KG1 (cell line): Measurements from ENCODE around the gene OR2D2.
"Not testable (repeated sequence)": the region's sequence is repeated elsewhere in the genome, so short reads cannot be mapped to it uniquely, and the experiment has no call there.

Experiments used
- DNase-seq: peaks from one replicate; lab custom pipeline; 2025; lab: John Stamatoyannopoulos, UW

The OR2D2 gene

DNA sequence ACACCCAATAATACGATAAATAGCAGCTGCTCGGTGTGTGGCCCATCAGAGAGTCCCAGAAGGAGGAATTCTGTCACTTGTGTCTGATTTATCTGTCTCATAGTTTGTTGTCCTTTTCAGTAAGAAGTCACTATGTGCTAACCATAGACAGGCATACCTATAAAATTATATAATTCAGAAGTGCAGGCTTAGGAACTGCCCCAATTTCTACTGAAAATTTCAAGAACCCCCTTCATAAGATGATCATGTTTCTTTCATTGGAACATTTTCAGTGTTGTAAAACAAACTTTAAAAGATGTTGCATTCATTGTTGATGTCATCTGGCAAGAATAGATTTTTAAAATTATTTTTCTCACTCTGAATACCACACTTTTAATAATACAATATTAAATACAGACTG, at the start of gene OR2D2:
Gene OR2D2 (minus strand): TSS at position 101 of the 400 bp plus-strand sequence. CDS start 0 bp downstream, at position 101.
- DNase-seq = no peak

- no peak for DNase-seq
These were observed 49.7 kb upstream of the OR2D2 start for GRCh38 chr11:6941970-6942369.

DNA sequence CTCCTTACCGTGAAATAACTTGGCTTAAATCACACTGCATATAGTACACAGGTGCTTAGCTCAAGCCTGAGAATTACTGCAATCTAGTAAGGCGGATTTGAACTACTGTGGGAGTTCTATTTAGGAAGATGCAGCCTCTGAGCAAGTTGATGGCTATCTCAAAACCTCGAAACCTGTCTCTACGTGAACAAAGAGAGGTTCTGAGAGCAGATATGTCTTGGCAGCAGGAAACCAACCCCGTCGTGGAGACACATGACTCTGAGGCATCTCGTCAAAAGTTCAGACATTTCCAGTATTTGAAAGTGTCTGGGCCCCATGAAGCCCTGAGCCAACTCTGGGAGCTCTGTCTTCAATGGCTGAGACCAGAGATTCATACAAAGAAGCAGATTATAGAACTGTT, 39.8 kb upstream of the OR2D2 start:
- no peak for DNase-seq

DNA sequence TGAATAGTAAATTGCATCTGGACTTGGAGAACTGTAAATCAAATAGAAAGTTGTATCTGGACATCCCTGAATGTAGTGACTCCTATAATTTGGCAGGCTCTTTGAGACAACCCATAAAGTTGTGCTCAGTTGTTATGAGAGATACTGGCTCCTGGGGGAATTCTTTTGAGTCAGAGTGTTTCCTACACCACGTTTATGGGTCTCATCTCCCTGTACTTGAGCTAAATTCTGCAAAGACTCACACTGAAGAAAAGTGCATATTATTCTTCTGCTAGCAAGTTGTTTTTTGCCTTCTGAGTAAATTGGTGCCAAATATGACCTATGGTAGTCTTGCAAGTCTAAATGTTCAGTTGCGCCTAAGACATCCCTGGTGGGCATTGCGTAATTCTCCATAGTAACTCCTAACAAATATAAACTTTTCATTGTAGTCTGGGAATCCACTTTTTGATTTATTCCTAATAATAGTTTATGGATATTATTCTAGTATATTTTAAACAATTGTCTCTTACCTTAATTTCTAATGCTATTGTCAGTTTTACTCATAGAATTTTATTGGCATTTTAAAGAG, 38.9 kb upstream of the OR2D2 start:
- DNase-seq = no peak

- DNase-seq = no peak
These were observed 36.6 kb upstream of the OR2D2 start for GRCh38 chr11:6928916-6929315.

DNA sequence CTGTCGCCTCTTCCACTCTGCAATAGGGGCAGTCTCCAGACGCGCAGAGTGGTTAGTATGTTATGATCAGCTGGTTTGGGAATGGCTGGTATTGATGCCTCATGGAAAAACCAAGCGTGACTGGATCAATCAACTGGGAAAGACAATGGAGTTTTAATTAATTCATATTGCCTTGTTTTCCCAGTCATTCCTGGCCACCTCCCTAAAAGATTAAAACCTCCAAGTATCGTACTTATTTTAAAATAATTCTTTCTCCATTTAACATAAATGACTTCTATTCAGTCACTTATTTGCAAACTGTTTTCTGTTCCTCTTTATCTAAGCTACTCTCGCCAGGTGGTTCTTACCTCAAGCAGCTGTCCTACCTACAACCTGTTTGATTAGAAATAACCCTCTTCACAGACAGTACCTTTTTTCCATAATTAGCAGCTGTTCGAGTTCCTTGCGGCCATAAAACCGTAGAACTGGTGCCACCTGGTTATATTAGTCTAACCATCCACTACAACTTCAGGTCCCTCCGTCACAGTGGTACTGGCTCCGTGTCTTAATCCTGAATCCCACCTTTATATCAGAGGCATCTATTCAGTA, 34.8 kb upstream of the OR2D2 start:
- DNase-seq = no peak

DNA sequence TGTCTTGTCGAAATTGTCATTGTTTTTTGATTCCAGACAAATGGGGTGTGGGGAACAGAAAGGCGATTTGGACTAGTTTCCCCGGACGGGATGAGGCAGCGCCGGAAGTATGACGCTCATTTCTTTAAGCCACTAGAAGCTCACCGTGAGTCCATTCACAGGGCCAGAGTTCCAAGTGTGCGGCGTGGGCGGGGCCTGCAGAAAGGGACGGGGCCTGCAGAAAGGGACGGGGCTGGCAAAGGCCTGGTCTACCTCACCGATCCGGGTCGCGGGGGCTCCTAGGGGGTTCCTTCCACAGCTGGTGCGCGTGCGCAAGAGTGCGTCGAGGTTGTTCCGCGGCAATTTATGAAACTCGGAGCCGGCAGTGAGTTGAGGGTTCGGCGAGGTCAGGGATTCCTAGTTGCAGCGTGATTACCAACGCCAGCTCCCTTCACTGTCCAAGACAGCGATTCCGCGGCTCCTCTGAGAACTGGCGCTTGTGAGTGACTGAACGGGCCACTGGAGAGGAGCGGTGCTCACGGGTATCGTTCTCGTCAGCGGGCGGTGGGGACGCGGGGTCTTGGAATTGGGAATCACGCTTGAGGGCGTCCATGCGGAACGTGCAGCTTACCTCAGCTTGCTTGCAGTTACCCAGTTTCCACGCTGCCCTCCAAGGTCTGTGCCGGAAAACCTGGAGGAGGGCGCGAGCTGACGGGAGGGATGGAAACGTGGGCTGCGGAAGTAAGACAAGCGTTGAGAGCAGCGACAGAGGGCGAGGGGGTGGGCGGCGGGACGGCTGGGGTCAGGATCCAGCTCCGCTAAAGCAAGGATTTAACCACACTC, 34.1 kb upstream of the OR2D2 start, which contains the start of gene ZNF215:
Gene ZNF215 (plus strand): TSS at position 219 of the 822 bp plus-strand sequence. CDS start 5,847 bp downstream, outside the sequence.
- DNase-seq = no peak

DNA sequence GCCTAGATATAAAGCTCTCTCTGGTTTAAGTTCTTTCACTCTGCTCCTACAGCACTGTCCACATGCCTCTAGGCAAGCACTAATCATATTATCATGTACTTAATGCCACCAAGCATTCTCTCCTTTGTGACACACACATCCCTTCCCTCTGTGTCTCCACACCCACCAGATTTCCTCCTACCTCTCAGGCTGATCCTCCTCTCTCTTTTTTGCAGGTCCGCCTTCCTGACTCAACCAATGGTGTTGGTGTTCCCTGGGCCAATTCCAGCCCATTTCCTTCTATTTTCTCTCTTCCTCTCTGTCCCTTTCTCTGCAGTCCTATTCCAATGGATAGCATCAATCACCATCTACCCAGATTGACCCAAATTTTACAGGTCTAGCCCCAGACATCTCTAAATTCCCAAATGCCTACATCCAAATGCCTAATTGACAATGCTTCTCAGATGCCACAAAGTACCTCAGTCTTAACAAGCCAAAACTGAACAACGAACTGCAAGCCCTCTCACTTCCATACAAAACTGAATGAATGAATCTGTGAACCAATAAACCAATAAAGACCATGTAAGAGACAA, 33.4 kb upstream of the OR2D2 start:
- no peak for DNase-seq

DNA sequence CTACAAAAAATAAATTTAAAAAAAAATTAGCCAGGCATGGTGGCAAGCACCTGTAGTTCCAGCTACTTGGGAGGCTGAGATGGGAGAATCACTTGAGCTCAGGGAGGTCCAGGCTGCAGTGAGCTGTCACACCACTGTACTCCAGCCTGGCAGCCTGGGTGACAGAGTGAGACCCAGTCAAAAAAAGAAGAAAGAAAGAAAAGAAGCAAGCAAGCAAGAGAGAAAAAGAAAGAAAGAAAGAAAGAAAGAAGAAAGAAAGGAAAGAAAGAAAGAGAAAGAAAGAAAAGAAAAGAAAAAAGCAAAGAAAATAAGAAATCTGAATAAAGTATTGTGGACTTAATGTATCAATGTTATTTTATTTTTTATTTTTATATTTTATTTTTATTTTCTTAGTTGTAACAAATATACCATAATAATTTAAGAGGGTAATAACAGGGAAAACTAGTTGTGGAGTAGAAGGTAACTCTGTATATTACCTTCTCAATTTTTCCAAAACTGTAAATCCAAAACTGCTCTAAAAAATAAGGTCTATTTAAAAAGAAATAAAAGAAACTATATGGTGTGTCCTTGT, 32.8 kb upstream of the OR2D2 start:
- DNase-seq = no peak

- no peak for DNase-seq
These were observed 28.4 kb upstream of the OR2D2 start, which contains the start of gene OR2D3 for GRCh38 chr11:6920702-6921101. Gene OR2D3, plus strand, starts transcription at chr11:6921002. Its CDS starts 0 bp downstream, at chr11:6921002.

DNA sequence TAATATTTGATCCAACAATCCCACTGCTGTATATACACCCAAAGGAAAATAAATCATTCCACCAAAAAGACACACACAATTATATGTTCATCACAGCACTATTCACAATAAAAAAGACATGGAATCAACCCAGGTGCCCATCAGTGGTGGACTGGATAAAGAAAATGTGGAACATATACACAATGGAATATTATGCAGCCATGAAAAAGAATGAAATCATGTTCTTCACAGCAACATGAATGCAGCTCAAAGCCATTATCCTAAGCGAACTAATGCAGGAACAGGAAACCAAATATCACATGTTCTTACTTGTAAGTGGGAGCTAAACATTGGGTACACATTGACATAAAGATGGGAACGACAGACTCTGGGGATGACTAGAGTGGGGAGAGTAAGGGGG, 27.4 kb upstream of the OR2D2 start:
- no peak for DNase-seq

DNA sequence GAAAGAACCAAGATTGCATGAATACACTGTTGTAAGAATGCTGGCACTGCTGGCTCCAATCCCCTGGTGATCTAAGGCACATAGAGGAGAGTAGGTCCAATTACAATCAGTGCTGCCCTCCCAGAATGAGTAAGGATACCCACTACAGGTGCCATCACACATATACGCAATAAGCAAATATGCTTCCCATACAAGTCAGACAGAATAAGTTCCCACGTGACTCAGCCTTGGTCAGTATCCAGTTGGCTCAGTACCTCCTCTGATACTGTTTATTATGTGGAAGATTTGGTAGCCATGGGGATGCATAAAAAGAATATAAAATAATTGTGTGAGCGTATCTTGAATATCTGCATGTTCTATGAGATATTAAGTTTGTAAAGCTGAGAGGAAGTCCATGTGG, 19.6 kb upstream of the OR2D2 start:
- no peak for DNase-seq

- DNase-seq = no peak
These were observed 19.1 kb upstream of the OR2D2 start for GRCh38 chr11:6911378-6911777.

DNA sequence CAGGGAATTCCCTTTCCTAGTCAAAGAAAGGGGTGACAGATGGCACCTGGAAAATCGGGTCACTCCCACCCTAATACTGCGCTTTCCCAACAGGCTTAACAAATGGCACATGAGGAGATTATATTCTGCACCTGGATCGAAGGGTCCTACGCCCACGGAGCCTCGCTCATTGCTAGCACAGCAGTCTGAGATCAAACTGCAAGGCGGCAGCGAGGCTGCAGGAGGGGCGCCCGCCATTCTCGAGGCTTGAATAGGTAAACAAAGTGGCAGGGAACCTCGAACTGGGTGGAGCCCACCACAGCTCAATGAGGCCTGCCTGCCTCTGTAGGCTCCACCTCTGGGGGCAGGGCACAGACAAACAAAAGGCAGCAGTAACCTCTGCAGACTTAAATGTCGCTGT, 12.5 kb upstream of the OR2D2 start:
- not testable (repeated sequence) for DNase-seq

- no peak for DNase-seq
These were observed 8.2 kb upstream of the OR2D2 start for GRCh38 chr11:6900327-6900999.

DNA sequence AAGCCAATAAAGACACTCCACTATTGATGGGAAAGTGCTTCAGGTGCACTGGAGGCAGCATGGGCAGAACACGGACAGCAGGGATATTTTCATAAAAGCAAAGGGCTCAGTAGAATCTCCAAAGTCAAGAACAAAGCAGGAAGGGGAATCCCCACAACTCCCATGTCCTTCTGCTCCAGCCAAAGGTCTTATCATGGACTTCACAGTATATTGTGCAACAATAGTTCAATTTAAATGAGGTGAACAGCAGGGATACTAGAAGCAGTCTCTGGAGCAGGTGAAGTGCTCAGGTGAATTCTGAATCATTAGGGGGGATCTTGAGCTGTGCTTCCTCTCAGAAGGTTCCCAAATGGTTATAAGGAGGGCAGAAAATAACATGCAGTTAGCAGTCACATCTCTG, 6.6 kb upstream of the OR2D2 start:
- DNase-seq = no peak

DNA sequence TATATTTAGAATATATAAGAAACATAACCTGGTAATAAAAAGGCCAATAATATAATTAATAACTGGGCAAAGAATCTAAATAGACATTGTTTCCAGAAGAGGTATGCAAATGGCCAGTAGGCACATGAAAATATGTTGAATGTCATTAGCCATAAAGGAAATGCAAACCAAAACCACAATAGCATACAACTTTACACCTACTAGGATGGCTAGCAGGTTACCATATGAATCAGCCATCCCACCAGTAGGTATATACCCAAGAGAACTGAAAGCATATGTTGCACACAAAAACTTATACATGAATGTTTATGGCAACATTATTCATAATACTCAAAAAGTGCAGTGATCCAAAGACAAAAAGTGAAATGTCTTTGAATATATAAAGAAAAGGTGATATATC, 2.7 kb upstream of the OR2D2 start:
- DNase-seq = no peak

- DNase-seq = no peak
These were observed 1.8 kb upstream of the OR2D2 start for GRCh38 chr11:6894097-6894496.

DNA sequence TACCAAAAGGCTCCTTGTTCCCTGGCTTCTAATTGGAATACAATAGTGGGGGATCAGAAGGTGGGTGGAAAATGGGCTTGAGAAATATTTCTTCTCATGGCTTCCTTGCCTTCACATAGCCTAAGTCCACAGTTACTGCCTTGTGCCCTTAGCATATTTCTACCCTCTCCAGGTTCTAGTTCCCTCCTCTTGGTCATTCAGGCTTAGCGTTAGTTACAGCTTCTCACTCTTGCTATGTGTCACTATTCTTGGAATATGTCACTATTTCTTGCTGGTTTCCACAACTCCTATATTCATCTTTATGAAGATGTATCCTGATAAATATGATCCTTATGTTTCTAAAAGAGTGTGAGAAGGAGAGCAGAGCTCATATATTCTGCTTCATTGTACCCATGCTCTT, 2.5 kb downstream of the OR2D2 start:
- no peak for DNase-seq

DNA sequence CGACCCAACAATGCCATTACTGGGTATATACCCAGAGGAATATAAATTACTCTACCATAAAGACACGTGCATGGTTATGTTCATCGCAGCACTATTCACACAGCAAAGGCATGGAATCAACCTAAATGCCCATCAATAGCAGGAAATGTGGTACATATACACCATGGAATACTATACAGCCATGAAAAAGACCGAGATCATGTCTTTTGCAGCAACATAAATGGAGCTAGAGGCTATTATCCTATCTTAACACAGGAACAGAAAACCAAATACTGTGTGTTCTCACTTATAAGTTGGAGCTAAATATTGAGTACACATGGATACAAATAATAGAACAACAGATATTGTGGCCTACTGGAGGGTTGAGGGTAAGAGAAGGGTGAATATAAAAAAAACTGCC, 3.5 kb downstream of the OR2D2 start:
- DNase-seq = no peak

GRCh38 chr11:6887711-6888110, 4.6 kb downstream of the OR2D2 start:
- not testable (repeated sequence) for DNase-seq

DNA sequence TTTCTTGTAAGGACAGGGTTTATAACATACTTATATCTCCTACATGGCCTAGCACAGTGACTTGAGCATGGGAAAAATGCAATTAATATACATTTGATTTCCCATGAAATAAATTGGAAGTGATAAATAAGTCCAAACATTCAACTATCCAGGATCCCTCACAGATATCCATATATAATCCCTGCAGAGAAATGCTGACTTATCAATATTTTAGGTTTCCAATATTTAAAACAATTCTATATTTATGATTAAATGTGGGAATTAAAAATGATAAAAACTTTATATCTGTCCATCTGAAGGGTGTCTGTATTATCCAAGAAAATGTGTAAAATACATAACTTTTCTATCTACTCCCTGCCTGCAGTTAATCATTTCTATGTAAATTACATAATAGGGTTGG, 9.5 kb downstream of the OR2D2 start:
- no peak for DNase-seq
